Right renal cortex interstitium (tissue), 3 donors: ENCODE results near the gene EEF1AKMT2. TPM values are rescaled to one million over a fixed set of nuclear protein-coding genes. Genes with fewer than 3 reads are reported as not detected.

Source experiments
- polyA plus RNA-seq, 3 donors: library from polyadenylated mRNA; unstranded; fragments of 120-200 nt; gene quantifications; one replicate each; pipeline ENCODE4 v1.2.1, GENCODE V29; 2013; ENCODE audit not compliant: insufficient read length in 3 of 3

Gene EEF1AKMT2
- polyA plus RNA-seq, 3 donors = 34.6 to 38.7 (median 38.6) TPM

Other genes with a start within 250 kb of the EEF1AKMT2 start
- 10 to 100 TPM; 22.3 to 24.3 (median 23.6) TPM for gene FAM53B, start 47.5 kb downstream of the EEF1AKMT2 start, polyA plus RNA-seq
- gene ABRAXAS2, start 9.9 kb upstream of the EEF1AKMT2 start, polyA plus RNA-seq = 10 to 100 TPM; 24.6 to 27.3 (median 26.0) TPM
- 10 to 100 TPM; 28.9 to 30.1 (median 29.1) TPM for gene ZRANB1, start 150.2 kb upstream of the EEF1AKMT2 start, polyA plus RNA-seq